Neural cell (in vitro differentiated cells): ENCODE measurements around the gene RTTN.

Source experiments
- EP300 ChIP-seq: fragments of 450-650 bp; conservative IDR thresholded peaks from 2 replicates; pipeline ENCODE4 v1.6.1; 2014; ENCODE audit warnings: antibody characterized with exemption, mild to moderate bottlenecking, moderate library complexity; ENCODE audit not compliant: poor library complexity, severe bottlenecking
- EZH2 ChIP-seq: fragments of 200-600, 300-800 bp; shearing (Covaris generic), sonication (generic); IDR thresholded peaks from 2 replicates; pipeline ENCODE4 v1.6.1; 2014; ENCODE audit warnings: antibody characterized with exemption, low read length, borderline replicate concordance, mild to moderate bottlenecking; ENCODE audit not compliant: insufficient read depth, poor library complexity, severe bottlenecking
- MXI1 ChIP-seq: fragments of 450-650 bp; conservative IDR thresholded peaks from 2 replicates; pipeline ENCODE4 v1.6.1; 2014; ENCODE audit warnings: antibody characterized with exemption, mild to moderate bottlenecking; ENCODE audit not compliant: poor library complexity, severe bottlenecking
- SMC3 ChIP-seq: fragments of 450-650 bp; conservative IDR thresholded peaks from 2 replicates; pipeline ENCODE4 v1.6.1; 2014; ENCODE audit warnings: antibody characterized with exemption, mild to moderate bottlenecking, moderate library complexity; ENCODE audit not compliant: poor library complexity
- TF ChIP-seq, protein P1 (sequence below): fragments of 450-650 bp; IDR thresholded peaks from 2 replicates; pipeline ENCODE4 v1.5.1; 2014; ENCODE audit warnings: antibody characterized with exemption, mild to moderate bottlenecking, moderate library complexity; ENCODE audit not compliant: poor library complexity, severe bottlenecking

GRCh38 chr18:70169747-70170146 is 35.7 kb downstream of the RTTN start:
- TF ChIP-seq SMC3 (no peak), EZH2 (no peak), MXI1 (no peak), EP300 (no peak)
- TF ChIP-seq, protein P1, sequence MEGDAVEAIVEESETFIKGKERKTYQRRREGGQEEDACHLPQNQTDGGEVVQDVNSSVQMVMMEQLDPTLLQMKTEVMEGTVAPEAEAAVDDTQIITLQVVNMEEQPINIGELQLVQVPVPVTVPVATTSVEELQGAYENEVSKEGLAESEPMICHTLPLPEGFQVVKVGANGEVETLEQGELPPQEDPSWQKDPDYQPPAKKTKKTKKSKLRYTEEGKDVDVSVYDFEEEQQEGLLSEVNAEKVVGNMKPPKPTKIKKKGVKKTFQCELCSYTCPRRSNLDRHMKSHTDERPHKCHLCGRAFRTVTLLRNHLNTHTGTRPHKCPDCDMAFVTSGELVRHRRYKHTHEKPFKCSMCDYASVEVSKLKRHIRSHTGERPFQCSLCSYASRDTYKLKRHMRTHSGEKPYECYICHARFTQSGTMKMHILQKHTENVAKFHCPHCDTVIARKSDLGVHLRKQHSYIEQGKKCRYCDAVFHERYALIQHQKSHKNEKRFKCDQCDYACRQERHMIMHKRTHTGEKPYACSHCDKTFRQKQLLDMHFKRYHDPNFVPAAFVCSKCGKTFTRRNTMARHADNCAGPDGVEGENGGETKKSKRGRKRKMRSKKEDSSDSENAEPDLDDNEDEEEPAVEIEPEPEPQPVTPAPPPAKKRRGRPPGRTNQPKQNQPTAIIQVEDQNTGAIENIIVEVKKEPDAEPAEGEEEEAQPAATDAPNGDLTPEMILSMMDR = no peak
